NCI-H1417 treated with DMSO at 0.1 percent for 48 hours (cell line): ENCODE results near the gene MBTPS2.
A peak's percentile ranks its signal among the peaks of the same experiment; 100 is the strongest.
"Not testable (repeated sequence)": the region's sequence is repeated elsewhere in the genome, so short reads cannot be mapped to it uniquely, and the experiment has no call there.

Source experiments
- DNase-seq: peaks from one replicate; lab custom pipeline; 2025; lab: John Stamatoyannopoulos, UW

The MBTPS2 gene

GRCh38 chrX:21839334-21840192, at the start of gene MBTPS2:
Gene MBTPS2 (plus strand): TSS chrX:21839617. CDS start chrX:21839735, 118 bp downstream.
- peak; percentile 45 for DNase-seq

- DNase-seq: no peak
These were observed 40.7 kb upstream of the MBTPS2 start for GRCh38 chrX:21798677-21799219.

GRCh38 chrX:21799767-21800166, 39.6 kb upstream of the MBTPS2 start:
- DNase-seq: no peak

- DNase-seq: no peak
These were observed 39.1 kb upstream of the MBTPS2 start for GRCh38 chrX:21800344-21800770.

GRCh38 chrX:21802054-21802670, 37.3 kb upstream of the MBTPS2 start:
- no peak for DNase-seq

- DNase-seq: no peak
These were observed 36.6 kb upstream of the MBTPS2 start for GRCh38 chrX:21802839-21803238.

GRCh38 chrX:21806691-21807090, 32.7 kb upstream of the MBTPS2 start:
- DNase-seq: no peak

GRCh38 chrX:21811832-21812231, 27.6 kb upstream of the MBTPS2 start:
- no peak for DNase-seq

- DNase-seq: no peak
These were observed 26.8 kb upstream of the MBTPS2 start for GRCh38 chrX:21812628-21813027.

GRCh38 chrX:21813612-21814368, 25.6 kb upstream of the MBTPS2 start:
- DNase-seq: no peak

- DNase-seq: no peak
These were observed 23.3 kb upstream of the MBTPS2 start for GRCh38 chrX:21816136-21816535.

- not testable (repeated sequence) for DNase-seq
These were observed 19.2 kb upstream of the MBTPS2 start for GRCh38 chrX:21820170-21820569.

- no peak for DNase-seq
These were observed 17.5 kb upstream of the MBTPS2 start for GRCh38 chrX:21821875-21822274.

GRCh38 chrX:21831496-21831895, 7.9 kb upstream of the MBTPS2 start:
- DNase-seq: no peak

GRCh38 chrX:21837056-21837455, 2.4 kb upstream of the MBTPS2 start:
- DNase-seq: no peak

- no peak for DNase-seq
These were observed 482 bp upstream of the MBTPS2 start for GRCh38 chrX:21838937-21839333.

GRCh38 chrX:21840193-21840545, 752 bp downstream of the MBTPS2 start:
- no peak for DNase-seq

GRCh38 chrX:21843179-21843578, 3.8 kb downstream of the MBTPS2 start:
- no peak for DNase-seq

GRCh38 chrX:21845096-21845495, 5.7 kb downstream of the MBTPS2 start:
- no peak for DNase-seq

- no peak for DNase-seq
These were observed 7.9 kb downstream of the MBTPS2 start for GRCh38 chrX:21847342-21847741.

GRCh38 chrX:21853578-21853977, 14.2 kb downstream of the MBTPS2 start:
- no peak for DNase-seq

- DNase-seq: no peak
These were observed 16.6 kb downstream of the MBTPS2 start, which contains the start of gene YY2 for GRCh38 chrX:21855937-21856415. Gene YY2 (plus strand): TSS chrX:21855987. CDS start chrX:21856485, 498 bp downstream.
